Hematopoietic multipotent progenitor cell treated with erythropoietin and hydrocortisone succinate and interleukin-3 and kit ligand, for 17 days (in vitro differentiated cells): ENCODE results near the gene TBC1D9.

Source experiments
- DNase-seq: peaks from one replicate; pipeline ENCODE4 v3.0.0-alpha.2; 2015; ENCODE audit warnings: low spot score

The TBC1D9 gene

DNA sequence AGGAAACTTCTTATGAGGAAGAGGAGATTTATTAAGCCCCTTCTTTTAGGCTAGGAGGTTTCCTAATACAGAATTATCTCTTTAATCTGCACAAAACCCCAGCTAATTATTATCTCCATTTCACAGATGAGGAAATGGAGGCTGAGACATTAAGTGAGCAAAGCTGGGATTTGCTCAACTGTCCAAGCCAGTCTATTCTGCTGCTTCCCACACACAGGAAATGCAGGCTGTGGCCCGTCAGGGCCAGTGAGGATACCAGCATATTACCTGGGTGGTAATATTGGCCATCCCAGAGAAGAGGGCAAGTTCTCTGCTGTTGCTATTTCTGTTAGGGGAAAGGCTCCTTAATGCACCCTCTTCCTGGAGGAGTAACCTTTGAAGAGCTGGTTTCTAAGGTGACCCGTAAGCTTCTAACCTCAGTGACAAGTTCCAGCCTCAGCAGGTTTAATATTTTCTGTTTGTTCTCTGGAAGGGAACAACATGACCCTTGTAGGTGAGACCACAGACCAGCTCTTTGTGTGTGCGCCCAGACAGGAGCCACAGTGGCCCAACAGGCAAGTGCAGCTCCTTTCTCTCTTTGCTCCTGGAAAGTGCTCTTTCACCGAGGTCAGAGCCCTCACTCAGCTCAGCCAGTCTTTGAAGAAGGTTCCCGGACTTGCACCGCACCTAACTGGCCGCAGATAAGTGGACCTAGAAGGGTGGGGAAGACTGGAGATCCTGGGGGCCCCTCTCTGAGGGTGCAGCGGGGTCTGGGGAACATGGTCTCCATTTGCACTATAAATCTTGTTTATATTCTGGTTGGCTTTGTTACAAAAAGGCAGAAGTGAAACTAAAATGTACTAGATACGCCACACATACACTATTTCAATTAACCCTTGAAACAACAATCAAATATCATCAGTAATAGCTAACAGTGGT lies 35.5 kb downstream of the TBC1D9 start:
- DNase-seq = no peak

DNA sequence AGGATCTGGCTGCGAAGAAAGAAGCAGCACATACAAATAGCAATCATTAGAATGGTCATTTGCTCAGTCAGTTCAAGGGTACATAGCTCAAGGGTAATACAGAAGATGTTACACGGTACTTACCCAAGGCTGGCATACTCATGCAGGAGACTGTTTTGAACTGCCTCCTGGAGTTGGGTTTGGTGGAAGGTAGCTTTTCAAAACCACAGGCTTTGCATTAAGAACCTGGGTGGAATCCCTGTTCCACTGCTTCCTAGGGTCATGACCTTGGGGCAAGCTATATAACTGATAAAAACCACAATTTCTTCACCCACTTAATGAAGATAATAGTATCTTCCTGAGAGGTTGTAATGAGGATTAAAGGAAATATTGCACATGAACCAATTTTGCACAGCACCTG lies 36.5 kb downstream of the TBC1D9 start:
- DNase-seq = no peak

DNA sequence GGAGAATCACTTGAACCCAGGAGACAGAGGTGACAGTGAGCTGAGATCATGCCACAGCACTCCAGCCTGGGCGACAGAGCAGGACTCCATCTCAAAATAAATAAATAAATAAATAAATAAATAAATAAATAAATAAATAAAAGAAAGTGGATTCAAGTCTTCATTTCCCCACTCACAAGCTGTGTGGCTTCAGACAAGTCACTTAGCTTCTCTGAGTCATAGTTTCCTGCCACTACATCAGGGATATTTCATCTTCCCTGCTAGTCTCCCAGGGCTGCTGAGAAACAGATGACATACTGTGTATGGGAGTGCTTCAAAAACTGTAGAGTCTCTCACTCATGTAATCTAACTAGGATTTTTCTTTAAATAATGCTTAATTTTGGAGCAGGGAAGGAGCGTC lies 37.2 kb downstream of the TBC1D9 start:
- DNase-seq = no peak

DNA sequence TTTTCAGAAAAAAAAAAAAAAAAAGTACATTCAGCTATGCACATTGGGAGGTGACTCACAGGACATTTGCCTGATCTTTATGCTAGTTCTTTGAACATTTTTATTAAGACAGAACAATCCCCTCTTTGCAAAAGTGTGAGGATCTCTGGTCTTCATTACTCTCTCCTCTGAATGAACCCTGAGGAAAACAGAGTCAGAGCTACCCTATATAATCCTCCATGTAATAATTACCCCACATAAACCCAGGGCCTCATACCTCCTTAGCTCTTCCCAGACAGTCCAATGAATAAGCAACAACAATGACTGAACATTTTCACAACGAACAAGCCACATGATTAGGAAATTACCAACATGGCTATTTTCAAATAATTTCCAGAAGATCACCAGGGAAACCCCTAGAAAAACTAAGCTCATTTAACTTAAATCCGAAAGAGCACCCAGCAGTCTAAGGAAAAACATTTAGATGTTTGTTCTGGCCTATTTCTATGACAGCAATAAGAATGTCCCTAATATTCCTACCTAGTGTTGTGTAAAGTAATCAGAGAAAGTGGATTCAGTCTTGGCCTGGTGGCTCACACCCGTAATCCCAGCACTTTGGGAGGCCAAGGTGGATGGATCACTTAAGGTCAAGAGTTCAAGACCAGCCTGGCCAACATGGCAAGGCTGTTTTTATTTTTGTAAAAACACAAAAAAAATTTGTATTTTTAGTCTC lies 37.8 kb downstream of the TBC1D9 start:
- DNase-seq = no peak

DNA sequence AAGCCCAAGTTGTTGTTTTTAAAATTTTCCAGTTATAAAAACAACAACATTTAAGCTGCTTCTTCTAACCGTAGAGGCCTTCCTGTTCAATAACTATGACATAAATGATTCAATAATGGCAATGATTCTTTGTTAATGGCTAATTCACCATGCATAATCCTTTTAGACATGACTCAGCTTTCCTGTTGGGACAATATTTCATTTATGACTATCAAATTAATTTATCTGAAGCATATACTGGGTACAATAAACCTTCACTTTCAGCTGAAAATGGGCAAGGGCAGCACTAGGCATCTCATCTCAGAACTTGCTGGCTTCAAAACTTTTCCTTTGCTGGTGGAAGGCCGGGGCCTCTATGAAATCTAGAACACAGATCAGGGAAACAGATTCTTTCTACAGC lies 38.9 kb downstream of the TBC1D9 start:
- no peak for DNase-seq

DNA sequence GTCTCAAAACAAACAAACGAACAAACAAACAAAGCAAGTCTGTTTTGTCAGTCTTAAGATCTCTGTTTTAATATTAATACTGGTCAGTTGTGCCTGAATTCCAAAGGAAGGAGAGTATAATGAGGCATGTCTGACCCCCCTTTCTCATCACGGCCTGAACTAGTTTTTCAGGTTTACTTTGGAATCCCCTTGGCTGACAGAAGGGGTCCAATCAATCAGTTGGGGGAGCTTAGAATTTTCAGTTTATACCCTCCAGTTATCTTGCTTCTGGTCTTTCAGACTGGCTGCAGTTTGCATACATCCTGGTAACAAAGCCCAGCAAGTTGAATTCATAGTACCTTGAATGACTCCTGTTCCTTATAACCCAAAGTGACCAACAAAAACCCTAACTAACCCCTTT lies 41.1 kb downstream of the TBC1D9 start:
- no peak for DNase-seq

DNA sequence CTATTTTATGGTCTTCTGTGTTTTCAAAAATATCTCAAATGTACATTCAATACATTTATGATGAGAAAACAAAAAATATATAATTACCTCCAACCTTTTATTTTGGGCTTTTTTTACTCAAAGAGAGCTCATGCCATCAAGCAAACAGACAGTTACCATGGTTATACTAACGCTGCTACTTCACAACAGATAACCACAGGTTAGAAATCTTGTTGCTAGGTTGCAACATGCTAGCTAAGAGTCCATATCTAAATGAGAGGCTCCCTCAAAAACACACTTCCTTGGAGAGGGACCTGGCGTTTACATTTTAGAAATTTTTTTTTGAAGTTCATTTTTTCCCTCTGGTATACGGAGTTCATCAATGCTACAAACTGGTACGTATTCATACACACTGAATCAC lies 44.3 kb downstream of the TBC1D9 start:
- DNase-seq = no peak

DNA sequence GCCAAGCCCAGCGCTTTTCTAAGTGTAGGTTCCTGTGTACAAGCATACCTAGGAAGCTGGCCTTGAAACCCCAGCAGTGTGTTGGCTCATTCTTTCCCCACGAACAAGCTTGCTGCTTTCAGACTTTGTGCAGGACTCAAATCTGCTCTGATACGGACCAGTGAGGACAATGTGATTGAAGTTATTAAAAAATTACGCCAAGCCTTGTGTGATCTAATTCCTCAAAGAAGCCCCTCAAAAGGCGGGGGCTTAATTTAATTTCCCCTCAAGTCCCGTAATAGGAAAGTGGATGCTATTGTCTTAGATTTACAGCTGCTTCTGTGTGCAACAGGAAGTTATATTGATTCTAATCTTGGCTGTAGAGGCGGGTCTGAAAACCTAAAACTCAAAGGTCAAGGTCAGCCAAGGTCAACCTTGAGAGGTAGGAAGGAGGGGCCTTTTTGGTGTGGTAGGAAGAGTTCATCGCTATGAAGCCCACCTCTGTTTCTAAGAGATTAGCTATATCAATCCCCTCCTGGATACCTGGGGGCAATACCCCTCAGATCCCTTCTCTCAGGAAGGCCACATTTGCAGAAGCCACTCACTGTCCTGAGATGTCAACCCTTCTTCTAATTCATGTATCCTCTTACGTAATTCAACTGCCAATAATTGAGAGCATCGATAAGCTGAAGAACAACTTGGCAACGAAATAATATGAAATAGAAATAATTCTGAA lies 45.1 kb downstream of the TBC1D9 start:
- no peak for DNase-seq

DNA sequence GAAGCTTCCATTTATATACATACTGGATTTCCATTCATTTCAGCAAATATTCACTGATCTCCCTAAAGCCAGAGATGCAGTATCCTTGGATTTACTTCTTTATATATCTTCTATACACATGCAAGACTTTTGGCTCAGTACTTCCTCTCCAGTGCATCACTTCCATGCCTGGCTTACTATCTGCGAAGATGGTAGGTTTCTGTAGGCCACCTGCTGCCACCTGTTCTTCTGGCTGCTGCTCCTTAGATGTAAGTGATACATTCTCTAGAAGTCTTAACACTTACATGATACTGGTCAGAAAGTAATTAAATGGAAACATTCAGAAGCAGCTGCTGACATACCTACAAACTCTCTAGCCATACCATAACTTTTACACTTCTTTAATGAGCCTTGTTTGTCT lies 48.9 kb downstream of the TBC1D9 start:
- no peak for DNase-seq

DNA sequence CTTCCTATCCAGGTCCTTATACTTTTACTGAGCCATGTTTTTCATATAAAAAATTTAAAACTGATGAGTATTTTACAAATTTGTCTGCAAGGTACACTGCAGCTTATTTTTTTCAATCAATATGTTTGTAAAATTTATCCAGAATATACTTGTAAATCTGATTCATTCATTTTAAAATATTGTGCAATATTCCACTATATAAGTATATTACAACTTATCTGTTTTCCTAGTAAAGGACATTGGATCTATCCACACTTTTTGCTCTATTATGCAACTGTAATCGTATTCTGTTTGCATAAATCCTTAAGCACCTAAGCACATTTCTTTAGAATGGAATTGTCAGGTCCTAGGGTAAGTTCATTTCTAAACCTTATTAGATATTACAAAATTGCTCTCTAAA lies 49.5 kb downstream of the TBC1D9 start:
- no peak for DNase-seq

DNA sequence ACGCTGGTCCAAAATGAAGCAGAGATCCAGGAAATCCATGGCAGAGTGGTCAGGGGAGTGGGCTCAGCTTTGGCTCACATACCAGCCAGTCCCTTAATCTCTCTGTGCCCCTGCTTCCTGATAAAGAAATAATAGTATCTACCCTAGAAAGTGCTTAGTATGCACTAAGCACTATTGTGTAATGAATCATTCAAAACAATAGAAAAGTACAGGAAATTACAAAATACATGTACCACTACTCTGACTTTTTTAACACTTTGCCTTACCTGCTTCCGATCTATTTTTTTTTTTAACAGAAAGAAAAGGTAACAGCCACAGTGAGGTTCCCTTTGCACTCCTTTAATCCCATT lies 49.9 kb downstream of the TBC1D9 start:
- DNase-seq = no peak

DNA sequence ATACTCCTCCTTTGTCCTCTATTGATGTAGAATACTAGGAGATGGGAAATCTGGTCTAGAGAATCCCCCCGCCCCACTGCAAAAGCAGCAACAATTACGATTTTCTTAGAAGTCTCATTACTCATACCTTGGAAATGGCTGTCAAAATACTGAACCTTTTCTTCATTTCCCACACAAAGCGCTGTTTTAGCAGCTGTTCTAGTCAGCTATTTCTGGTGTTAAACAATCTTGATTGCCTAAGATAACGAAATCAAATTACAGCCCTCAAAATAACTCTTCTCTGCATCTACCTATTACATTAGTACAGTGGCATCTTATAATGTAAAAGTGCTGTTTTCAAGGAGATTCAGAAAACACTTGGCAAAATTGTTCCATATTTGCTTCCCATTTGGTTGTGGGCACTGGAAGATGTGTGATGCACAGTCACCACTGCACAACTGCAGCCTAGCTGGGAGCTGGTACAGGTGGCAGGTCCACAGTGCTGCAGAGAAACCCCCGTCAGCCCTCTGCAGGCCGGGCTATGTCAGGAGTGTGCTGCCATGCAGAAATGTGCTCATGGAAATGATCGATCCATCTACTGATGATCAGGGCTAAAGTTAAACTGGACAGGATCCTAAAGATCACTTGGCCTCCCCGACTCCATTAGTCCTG lies 50.4 kb downstream of the TBC1D9 start:
- no peak for DNase-seq

DNA sequence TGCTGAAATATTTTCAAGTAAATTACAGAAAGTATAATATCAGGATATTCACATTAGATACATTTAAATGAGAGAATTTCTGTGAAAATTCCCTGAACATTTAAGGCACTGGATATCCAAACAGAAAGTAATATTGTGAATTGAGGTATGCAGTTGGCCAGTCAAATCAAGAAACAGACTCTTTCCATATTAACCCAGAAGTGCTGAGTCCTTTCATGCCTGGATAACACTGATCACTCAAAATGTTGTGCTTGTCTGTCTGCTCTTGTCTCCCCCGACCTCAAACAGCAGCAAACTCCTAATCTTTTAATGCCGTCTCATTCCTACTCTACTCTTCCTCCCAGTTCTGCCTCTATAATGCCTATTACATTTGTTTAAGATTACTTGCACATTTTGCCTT lies 51.2 kb downstream of the TBC1D9 start:
- no peak for DNase-seq

DNA sequence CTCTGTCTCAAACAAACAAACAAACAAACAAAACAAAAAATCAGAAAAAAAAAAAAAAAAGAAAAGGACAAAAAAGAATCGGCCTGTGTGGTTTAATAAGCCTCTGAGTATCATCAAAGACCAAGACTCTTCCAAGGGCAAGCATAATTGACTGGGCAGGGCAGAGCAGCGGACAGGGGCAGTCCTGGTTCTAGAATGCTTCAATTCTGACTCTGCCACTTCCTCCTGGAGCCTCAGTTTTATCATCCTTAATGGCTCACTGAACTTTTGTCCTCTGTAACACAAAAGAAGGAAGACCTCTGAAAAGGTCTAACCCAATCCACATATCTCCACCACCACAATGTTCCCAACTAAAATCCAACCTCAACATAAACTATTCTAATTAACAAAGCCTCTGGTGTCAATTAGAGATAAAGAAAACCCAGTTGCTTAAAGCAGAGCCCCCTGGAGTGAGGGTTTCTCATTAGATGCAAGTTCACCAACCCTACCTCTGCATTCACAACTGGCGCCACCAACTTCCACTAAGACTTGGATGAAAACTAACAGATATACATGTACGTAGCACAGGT lies 51.7 kb downstream of the TBC1D9 start:
- no peak for DNase-seq

DNA sequence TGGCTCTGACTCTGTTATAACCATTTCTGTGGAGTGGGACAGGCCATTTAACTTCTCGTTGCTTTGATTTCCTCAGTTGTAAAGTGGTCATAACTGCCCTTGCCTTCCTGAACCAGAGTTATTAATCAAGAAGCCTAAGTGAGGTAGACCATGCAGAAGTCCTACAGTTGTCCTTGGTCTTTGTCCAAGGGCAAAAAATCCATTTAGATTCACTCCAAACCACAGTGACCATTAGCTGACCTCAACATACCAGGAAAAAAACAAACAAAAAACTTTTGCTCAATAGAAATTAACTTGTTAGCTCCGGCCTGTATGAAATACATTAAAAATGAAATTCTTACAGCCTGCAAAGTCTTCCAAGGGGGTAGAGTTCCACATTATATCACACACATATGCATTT lies 52.7 kb downstream of the TBC1D9 start:
- DNase-seq = no peak

DNA sequence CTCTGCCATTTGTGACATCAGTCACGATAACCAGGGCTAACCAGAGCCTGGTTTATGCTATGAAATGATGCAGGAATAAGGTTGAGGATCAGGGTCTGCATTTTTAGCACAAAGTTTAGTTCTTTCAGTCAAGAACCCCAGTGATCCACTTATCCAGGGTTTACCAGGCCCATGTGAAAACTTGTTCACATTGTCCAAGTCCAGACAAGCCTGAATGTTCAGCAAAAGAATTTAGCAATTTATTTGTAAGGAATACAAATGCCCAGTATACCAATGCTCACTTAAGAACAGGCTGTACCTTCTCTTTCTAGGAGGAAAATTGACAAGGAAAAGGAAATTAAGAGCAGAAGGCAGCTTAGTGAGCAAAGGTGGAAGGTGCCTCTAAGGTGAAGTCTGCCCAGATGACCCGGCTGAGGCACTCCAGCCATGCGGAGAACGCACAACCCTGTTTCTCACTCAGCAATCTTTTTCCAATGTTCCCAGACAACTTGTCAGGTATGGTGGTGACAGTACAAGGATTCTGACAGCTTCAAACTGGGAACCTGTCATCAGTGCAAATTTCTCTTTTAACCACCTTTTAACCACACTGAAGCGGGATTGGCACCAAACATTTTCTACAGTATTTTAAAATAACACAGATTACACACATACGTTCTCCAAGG lies 54.0 kb downstream of the TBC1D9 start:
- no peak for DNase-seq

DNA sequence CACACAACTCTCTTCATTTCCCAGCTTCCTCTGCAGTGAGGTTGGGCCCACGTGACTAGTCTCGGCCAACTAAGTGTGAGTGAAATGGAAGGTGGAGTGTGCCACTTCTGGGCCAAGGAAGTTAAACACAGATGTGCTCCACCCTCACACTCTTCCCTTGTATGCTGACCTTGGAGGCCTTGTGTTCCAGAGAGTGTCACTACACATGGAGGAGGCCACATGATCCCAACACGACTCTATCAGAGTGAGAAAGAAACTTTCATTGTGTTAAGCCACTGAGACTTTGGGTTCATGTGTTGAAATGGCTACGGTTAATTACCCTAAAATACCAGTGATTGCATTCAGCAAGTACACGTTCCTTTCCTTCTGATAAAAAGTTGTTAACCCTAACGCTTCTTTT lies 55.1 kb downstream of the TBC1D9 start:
- no peak for DNase-seq

DNA sequence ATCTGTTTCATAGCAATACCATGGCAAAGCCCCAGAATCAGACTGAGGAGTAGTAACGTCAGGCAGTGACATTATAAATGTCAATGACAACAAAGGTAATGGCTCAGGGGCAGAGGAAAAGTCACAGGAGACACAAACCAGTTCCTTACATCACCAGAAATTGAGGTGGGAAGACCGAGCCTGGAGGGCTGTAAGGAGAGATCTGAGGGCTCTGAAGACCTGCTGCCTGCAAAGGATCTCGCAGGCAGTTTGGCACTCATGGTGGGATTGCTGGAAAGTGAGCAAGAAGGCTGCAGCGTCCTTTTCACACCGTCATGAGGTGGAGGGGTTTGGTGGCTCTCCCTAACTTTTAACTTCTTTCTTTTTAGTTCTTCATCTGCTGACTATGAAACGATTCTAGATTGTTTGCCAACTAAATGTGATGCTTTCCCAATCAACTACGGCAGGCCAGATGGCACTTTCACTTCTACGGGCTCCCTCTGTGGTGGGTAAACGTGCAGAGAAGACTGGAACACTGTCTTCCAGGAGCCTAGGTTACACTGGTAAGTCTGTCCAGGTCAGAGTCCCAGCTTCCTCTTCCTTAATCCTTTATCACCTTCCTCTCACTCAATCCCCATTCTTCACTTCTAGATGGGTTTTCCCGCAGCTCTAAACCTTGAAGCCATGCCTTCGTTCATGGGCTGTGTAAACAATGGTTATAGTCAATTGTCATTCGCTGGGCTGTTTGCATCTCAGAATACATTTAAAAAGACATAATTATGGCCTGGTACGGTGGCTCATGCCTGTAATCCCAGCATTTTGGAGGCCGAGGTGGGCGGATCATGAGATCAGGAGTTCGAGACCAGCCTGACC lies 58.2 kb downstream of the TBC1D9 start:
- DNase-seq = no peak

DNA sequence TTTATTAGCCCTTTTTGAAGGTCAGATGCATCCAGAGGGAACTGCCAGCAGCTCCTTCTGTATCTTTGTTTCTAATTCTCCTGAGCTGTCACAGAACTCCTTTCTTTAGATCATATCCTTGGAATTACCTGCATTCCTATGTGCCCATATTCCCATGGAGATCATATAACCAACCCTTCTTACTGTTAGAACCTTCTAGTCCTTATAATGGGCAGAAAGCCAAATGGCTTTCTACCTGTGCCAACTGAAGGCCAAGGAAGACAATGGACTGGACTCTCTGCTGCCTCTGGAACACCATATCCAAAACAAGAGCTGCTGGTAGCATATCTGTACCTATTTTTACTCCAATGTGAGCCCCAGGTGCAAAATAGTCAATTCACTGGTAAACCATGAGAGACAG lies 60.7 kb downstream of the TBC1D9 start:
- no peak for DNase-seq

DNA sequence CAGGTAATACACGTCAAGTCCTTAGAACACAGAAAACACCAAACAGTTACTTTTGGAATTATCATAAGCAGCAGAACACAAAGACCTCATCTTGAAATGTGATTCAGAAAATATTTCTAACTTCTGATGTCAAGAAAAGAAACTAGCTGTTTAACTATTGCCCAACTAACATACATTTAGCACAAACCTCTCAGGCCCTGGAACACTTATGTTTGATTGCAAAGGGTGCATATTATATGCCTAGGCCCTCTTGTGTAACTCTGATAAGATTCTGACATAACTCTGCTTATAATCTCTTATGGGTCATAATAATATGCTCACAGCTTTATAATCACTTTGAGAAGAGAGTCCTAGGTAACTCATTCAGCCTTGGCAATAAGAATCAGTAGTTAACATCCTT lies 62.6 kb downstream of the TBC1D9 start:
- no peak for DNase-seq

DNA sequence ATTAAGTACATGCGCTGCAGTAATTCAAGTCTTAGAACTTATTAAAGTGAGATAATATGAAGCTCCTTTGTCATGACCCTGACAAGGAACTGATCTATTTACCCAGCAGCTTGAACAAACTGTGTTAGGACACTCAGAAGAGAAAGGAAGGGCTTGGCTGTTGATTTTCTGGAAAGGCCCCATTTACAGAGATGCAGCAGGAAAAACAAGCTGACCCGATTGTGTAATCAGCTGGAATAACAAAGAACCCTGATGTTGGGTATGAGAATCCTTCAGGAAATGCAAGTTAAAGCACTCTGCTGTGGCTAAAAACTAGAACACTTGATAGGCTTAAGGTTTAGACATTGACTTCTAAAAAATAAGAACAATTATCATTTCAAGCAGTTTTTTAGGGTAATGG lies 64.8 kb downstream of the TBC1D9 start:
- no peak for DNase-seq
